GM13976 (cell line): ENCODE measurements around the gene EPHB3.

Experiments used
- DNase-seq: peaks from one replicate; pipeline ENCODE4 v3.0.0; 2012; ENCODE audit warnings: low spot score
- CTCF ChIP-seq: IDR thresholded peaks from 2 replicates; pipeline ENCODE4 v1.5.1; 2012; ENCODE audit warnings: borderline replicate concordance, mild to moderate bottlenecking; ENCODE audit not compliant: insufficient read depth; ENCODE audit errors: extremely low read depth, missing control alignments, control extremely low read depth
- in situ Hi-C: fragments of 300-500 bp; cut with MboI; formaldehyde crosslinking; loops from one replicate; pipeline ENCODE4 v1.12.0; 2022; ENCODE audit warnings: low sequenced_read_pairs, mixed read lengths, inconsistent platforms; ENCODE audit not compliant: unreplicated experiment

Gene EPHB3

GRCh38 chr3:184626923-184627322 is 65.3 kb downstream of the EPHB3 start:
- in situ Hi-C loops, result no loop called here
- TF ChIP-seq CTCF, result no peak
- no peak for DNase-seq

- TF ChIP-seq CTCF, result no peak
- in situ Hi-C loops, result no loop called here
- DNase-seq, result no peak
Observed at GRCh38 chr3:184629555-184630160, 68.1 kb downstream of the EPHB3 start.

GRCh38 chr3:184630861-184631471 is 69.4 kb downstream of the EPHB3 start:
- DNase-seq, result no peak
- no peak for TF ChIP-seq CTCF
- in situ Hi-C loops, result no loop called here

- in situ Hi-C loops, result no loop called here
- no peak for DNase-seq
- TF ChIP-seq CTCF, result no peak
Observed at GRCh38 chr3:184631472-184631861, 69.9 kb downstream of the EPHB3 start.
